Measurements from ENCODE around the gene ZC3H7B. TPM values are rescaled to one million over a fixed set of nuclear protein-coding genes. Genes with fewer than 3 reads are reported as not detected.

The ZC3H7B gene
- polyA plus RNA-seq, 3 donors: 0.31 to 15.7 (median 0.49) TPM

DNA sequence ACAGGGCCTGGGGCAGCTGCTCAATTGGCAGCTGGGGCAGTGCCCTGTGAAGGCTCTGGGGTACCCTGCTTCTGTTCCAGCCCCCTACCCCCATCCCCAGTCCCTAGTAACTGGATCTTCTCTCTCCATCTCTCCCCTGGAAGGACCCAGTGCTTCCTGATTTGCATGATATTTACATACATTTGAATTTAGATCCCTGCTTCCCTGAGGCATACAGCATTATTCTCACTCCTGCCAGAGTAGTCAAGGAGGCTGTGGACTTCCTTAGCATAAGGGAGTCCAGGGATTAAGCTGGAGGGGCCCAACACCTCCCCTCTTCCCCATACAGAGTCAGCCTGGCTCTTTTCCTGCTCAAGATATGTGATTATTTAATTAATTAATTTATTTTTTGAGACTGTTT lies 105.1 kb downstream of the ZC3H7B start:
- H3K27me3 ChIP-seq (ENCODE audit: control insufficient read depth in 2 of 2, insufficient read depth in 2 of 2, low read length in 2 of 2): no peaks in the 10 kb centered on the region
- H3K4me3 Mint-ChIP-seq: no peak overlapping the region
- H3K36me3 ChIP-seq (replicated peaks in 1 of 2; ENCODE audit: control insufficient read depth in 1 of 2, insufficient read depth in 2 of 2, low read length in 2 of 2): no peaks in the 10 kb centered on the region
- H3K36me3 Mint-ChIP-seq: no peaks in the 10 kb centered on the region
- no peak overlapping the region for H3K9ac ChIP-seq (ENCODE audit: insufficient read depth, low read length, poor library complexity, severe bottlenecking)
- peaks cover 0 to 2% (median 0%) of the 10 kb centered on the region in 7 donors for H3K9me3 Mint-ChIP-seq
- DNase-seq: no peak
- H2AFZ ChIP-seq (ENCODE audit: insufficient read depth, low read depth, low read length, poor library complexity, severe bottlenecking): no peak overlapping the region
- H3K27ac ChIP-seq (ENCODE audit: low read depth in 1 of 2, low read length in 2 of 2): no peak overlapping the region
- H3K27me3 Mint-ChIP-seq (ENCODE audit: low read depth in 3 of 3): peaks cover 2 to 6% (median 5%) of the 10 kb centered on the region in 3 donors
- H3K4me1 ChIP-seq (ENCODE audit: control insufficient read depth in 1 of 2, insufficient read depth in 2 of 2, low read length in 2 of 2): no peaks in the 10 kb centered on the region
- intact Hi-C loops (cut with micrococcal nuclease): loop anchor here in 1 of 2 donors (10.0 kb wide), 1 partner anchor 188 kb away; no protein-coding TSS in a partner anchor
- no peak overlapping the region for H3K4me2 ChIP-seq (replicated peaks; ENCODE audit: extremely low read depth, low read length, poor library complexity, severe bottlenecking)
- no peaks in the 10 kb centered on the region for H3K79me2 ChIP-seq (ENCODE audit: insufficient read depth, low read length)
- no peaks in the 10 kb centered on the region for H4K20me1 ChIP-seq (ENCODE audit: insufficient read depth, low read length)
- no peaks in the 10 kb centered on the region for H3K9me3 ChIP-seq (replicated peaks in 1 of 2; ENCODE audit: control insufficient read depth in 1 of 2, insufficient read depth in 1 of 2, low read length in 2 of 2)
- no peak overlapping the region for H3K27ac Mint-ChIP-seq
- H3K4me3 ChIP-seq (replicated peaks in 1 of 3; ENCODE audit: low read depth in 2 of 3, low read length in 3 of 3): no peak overlapping the region
- peaks cover 10% of the 10 kb centered on the region for H3K4me1 Mint-ChIP-seq
- TF ChIP-seq, protein P1, sequence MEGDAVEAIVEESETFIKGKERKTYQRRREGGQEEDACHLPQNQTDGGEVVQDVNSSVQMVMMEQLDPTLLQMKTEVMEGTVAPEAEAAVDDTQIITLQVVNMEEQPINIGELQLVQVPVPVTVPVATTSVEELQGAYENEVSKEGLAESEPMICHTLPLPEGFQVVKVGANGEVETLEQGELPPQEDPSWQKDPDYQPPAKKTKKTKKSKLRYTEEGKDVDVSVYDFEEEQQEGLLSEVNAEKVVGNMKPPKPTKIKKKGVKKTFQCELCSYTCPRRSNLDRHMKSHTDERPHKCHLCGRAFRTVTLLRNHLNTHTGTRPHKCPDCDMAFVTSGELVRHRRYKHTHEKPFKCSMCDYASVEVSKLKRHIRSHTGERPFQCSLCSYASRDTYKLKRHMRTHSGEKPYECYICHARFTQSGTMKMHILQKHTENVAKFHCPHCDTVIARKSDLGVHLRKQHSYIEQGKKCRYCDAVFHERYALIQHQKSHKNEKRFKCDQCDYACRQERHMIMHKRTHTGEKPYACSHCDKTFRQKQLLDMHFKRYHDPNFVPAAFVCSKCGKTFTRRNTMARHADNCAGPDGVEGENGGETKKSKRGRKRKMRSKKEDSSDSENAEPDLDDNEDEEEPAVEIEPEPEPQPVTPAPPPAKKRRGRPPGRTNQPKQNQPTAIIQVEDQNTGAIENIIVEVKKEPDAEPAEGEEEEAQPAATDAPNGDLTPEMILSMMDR (IDR thresholded peaks at IDR 0.05): no peak

DNA sequence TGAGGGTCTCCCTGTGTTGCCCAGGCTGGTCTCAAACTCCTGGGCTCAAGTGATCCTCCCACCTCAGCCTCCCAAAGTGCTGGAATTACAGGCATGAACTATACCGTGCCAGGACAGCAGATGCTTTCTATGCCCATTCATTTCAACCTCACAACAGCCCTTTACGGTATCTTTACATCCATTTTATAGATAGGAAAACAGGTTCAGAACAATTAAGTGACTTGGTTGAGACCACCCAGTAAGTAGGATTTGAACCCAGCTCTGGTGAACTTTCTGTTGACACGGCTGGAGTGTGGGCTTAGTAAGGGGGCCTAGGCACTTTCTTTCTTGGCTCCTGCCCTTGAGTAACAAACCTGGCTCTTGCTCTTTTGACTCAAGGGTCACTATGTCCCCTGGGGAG lies 106.1 kb downstream of the ZC3H7B start:
- intact Hi-C loops (cut with micrococcal nuclease): loop anchor here in 1 of 2 donors (10.0 kb wide), 1 partner anchor 187 kb away; no protein-coding TSS in a partner anchor
- H3K9me3 Mint-ChIP-seq: peaks cover 0 to 2% (median 0%) of the 10 kb centered on the region in 7 donors
- Histone ChIP-seq H3K9ac (ENCODE audit: insufficient read depth, low read length, poor library complexity, severe bottlenecking) (no peak overlapping the region), H3K4me2 (replicated peaks; ENCODE audit: extremely low read depth, low read length, poor library complexity, severe bottlenecking) (no peak overlapping the region), H3K9me3 (replicated peaks in 1 of 2; ENCODE audit: control insufficient read depth in 1 of 2, insufficient read depth in 1 of 2, low read length in 2 of 2) (no peaks in the 10 kb centered on the region), H3K27ac (ENCODE audit: low read depth in 1 of 2, low read length in 2 of 2) (no peak overlapping the region), H3K79me2 (ENCODE audit: insufficient read depth, low read length) (peaks cover 4% of the 10 kb centered on the region), H3K4me1 (ENCODE audit: control insufficient read depth in 1 of 2, insufficient read depth in 2 of 2, low read length in 2 of 2) (peaks cover 3 to 4% of the 10 kb centered on the region in 2 donors), H4K20me1 (ENCODE audit: insufficient read depth, low read length) (no peaks in the 10 kb centered on the region), H3K27me3 (ENCODE audit: control insufficient read depth in 2 of 2, insufficient read depth in 2 of 2, low read length in 2 of 2) (no peaks in the 10 kb centered on the region), H3K4me3 (replicated peaks in 1 of 3; ENCODE audit: low read depth in 2 of 3, low read length in 3 of 3) (no peak overlapping the region), H3K36me3 (replicated peaks in 1 of 2; ENCODE audit: control insufficient read depth in 1 of 2, insufficient read depth in 2 of 2, low read length in 2 of 2) (no peaks in the 10 kb centered on the region), H2AFZ (ENCODE audit: insufficient read depth, low read depth, low read length, poor library complexity, severe bottlenecking) (no peak overlapping the region)
- H3K36me3 Mint-ChIP-seq: no peaks in the 10 kb centered on the region
- H3K4me3 Mint-ChIP-seq: no peak overlapping the region
- 82% methylated on average over 1 of the region's 3 CpGs for WGBS (ENCODE audit: insufficient coverage)
- H3K27me3 Mint-ChIP-seq (ENCODE audit: low read depth in 3 of 3): peaks cover 0 to 6% (median 5%) of the 10 kb centered on the region in 3 donors
- TF ChIP-seq, protein P1 (IDR thresholded peaks at IDR 0.05): no peak
- H3K27ac Mint-ChIP-seq: no peak overlapping the region
- H3K4me1 Mint-ChIP-seq: peaks cover 9% of the 10 kb centered on the region
- DNase-seq: no peak

All from CD14-positive monocyte (primary cell).